Loucy (cell line): ENCODE measurements around the gene OR10K2.

ENCODE experiments used
- H2AFZ ChIP-seq: fragments of 200-600 bp; sonication (generic); 2 replicates; pipeline ENCODE4 v1.6.0; 2016; ENCODE audit warnings: antibody characterized with exemption, mild to moderate bottlenecking, low read length, moderate library complexity
- H3F3A ChIP-seq: fragments of 200-600 bp; 2 replicates; pipeline ENCODE4 v1.6.0; 2016; ENCODE audit warnings: antibody characterized with exemption, low read depth, mild to moderate bottlenecking
- H3K27me3 ChIP-seq: fragments of 200-600 bp; sonication (generic); 2 replicates; pipeline ENCODE4 v1.6.1; 2014; ENCODE audit warnings: low read length, mild to moderate bottlenecking; ENCODE audit not compliant: insufficient read depth, poor library complexity, severe bottlenecking
- H3K36me3 ChIP-seq: fragments of 200-600 bp; sonication (generic); 2 replicates; pipeline ENCODE4 v1.6.1; 2016; ENCODE audit warnings: low read length; ENCODE audit not compliant: insufficient read depth
- H3K4me1 ChIP-seq: fragments of 200-600 bp; sonication (generic); 2 replicates; pipeline ENCODE4 v1.5.1; 2014; ENCODE audit warnings: low read length, mild to moderate bottlenecking; ENCODE audit not compliant: insufficient read depth, poor library complexity, severe bottlenecking
- H3K4me2 ChIP-seq: fragments of 200-600 bp; sonication (generic); 2 replicates; pipeline ENCODE4 v1.6.0; 2014; ENCODE audit warnings: antibody characterized with exemption, low read length, low read depth, mild to moderate bottlenecking; ENCODE audit not compliant: poor library complexity, severe bottlenecking
- H3K4me3 ChIP-seq: fragments of 200-600 bp; sonication (generic); 2 replicates; pipeline ENCODE4 v1.5.1; 2014; ENCODE audit warnings: low read length, mild to moderate bottlenecking, mixed read lengths; ENCODE audit not compliant: poor library complexity, severe bottlenecking
- H3K79me2 ChIP-seq: fragments of 200-600 bp; sonication (generic); 2 replicates; pipeline ENCODE4 v1.6.1; 2014; ENCODE audit warnings: low read length; ENCODE audit not compliant: insufficient read depth
- H3K9ac ChIP-seq: fragments of 200-600 bp; sonication (generic); 2 replicates; pipeline ENCODE4 v1.6.0; 2014; ENCODE audit warnings: mild to moderate bottlenecking, low read depth, low read length, moderate library complexity; ENCODE audit not compliant: poor library complexity, severe bottlenecking
- H3K9me2 ChIP-seq: fragments of 200-600 bp; sonication (generic); replicated peaks from 2 replicates; pipeline ENCODE4 v1.6.1; 2016; ENCODE audit warnings: low read depth, low read length, mixed read lengths
- H3K9me3 ChIP-seq: fragments of 200-600 bp; sonication (generic); 2 replicates; pipeline ENCODE4 v1.6.1; 2014; ENCODE audit warnings: mild to moderate bottlenecking, antibody characterized with exemption, low read length, low read depth; ENCODE audit not compliant: insufficient read depth
- H4K20me1 ChIP-seq: fragments of 200-600 bp; sonication (generic); 2 replicates; pipeline ENCODE4 v1.6.0; 2014; ENCODE audit warnings: antibody characterized with exemption, low read length, mild to moderate bottlenecking; ENCODE audit not compliant: insufficient read depth, poor library complexity, severe bottlenecking
- EZH2phosphoT487 ChIP-seq: fragments of 200-600 bp; IDR thresholded peaks from 2 replicates; pipeline ENCODE4 v1.6.1; 2018; ENCODE audit warnings: antibody characterized with exemption, mild to moderate bottlenecking, moderate library complexity, borderline replicate concordance
- TF ChIP-seq, protein P1 (sequence below): fragments of 200-600 bp; sonication (generic); conservative IDR thresholded peaks from 2 replicates; pipeline ENCODE4 v1.5.1; 2014; ENCODE audit warnings: mild to moderate bottlenecking, antibody characterized with exemption, low read length

Gene OR10K2

DNA sequence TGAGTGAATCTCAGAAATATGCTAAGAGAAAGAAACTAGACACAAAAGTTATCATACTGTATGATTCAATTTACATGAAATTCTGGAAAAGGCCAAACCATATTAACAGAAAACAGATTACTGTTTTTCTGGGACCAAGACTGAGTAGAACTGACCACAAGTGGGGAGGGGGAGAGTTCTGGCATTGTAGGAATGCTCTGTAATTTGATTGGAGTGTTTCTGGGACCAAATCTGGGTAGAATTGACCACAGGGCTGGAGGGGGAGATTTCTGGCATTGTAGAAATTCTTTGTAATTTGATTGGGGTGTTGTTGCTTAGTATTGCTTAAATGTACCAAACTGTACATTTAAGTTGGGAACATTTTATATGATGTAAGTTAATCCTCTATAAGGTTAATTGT lies 32.2 kb upstream of the OR10K2 start:
- H2AFZ ChIP-seq, result no peak overlapping the region
- no peak overlapping the region for H3K4me3 ChIP-seq
- no peak overlapping the region for H3K9ac ChIP-seq
- H3K9me2 ChIP-seq, result no peaks in the 10 kb centered on the region
- no peak overlapping the region for H3K4me2 ChIP-seq
- H3K36me3 ChIP-seq, result no peaks in the 10 kb centered on the region
- H3F3A ChIP-seq, result no peaks in the 10 kb centered on the region
- H4K20me1 ChIP-seq, result no peaks in the 10 kb centered on the region
- TF ChIP-seq, protein P1, sequence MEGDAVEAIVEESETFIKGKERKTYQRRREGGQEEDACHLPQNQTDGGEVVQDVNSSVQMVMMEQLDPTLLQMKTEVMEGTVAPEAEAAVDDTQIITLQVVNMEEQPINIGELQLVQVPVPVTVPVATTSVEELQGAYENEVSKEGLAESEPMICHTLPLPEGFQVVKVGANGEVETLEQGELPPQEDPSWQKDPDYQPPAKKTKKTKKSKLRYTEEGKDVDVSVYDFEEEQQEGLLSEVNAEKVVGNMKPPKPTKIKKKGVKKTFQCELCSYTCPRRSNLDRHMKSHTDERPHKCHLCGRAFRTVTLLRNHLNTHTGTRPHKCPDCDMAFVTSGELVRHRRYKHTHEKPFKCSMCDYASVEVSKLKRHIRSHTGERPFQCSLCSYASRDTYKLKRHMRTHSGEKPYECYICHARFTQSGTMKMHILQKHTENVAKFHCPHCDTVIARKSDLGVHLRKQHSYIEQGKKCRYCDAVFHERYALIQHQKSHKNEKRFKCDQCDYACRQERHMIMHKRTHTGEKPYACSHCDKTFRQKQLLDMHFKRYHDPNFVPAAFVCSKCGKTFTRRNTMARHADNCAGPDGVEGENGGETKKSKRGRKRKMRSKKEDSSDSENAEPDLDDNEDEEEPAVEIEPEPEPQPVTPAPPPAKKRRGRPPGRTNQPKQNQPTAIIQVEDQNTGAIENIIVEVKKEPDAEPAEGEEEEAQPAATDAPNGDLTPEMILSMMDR, result no peak
- no peak for TF ChIP-seq EZH2phosphoT487
- H3K27me3 ChIP-seq, result peaks cover 6% of the 10 kb centered on the region
- H3K4me1 ChIP-seq, result no peaks in the 10 kb centered on the region
- no peaks in the 10 kb centered on the region for H3K79me2 ChIP-seq
- no peaks in the 10 kb centered on the region for H3K9me3 ChIP-seq

DNA sequence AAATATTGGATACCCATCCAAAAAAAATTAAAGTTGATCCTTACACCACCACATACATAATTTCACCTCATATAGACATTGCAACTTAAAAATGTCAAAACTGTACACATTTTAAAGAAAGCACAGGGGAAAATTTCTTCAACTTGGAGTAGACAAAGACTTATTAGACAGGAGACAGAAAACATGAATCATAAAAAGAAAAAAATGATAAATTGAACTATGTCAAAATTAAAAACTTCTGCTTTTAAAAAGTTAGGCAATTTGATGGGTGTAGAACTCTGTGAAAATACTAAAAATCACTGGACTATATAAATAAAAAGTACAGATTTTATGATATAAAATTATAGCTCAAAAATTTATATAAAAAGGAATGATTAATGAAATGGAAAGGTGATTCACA lies 31.2 kb upstream of the OR10K2 start:
- Histone ChIP-seq H3K36me3 (no peaks in the 10 kb centered on the region), H3K79me2 (no peaks in the 10 kb centered on the region), H3K4me1 (no peaks in the 10 kb centered on the region), H3F3A (no peaks in the 10 kb centered on the region), H3K9ac (no peak overlapping the region), H3K4me3 (no peak overlapping the region), H3K9me2 (no peaks in the 10 kb centered on the region), H2AFZ (no peak overlapping the region), H4K20me1 (no peaks in the 10 kb centered on the region), H3K4me2 (no peak overlapping the region), H3K27me3 (peaks cover 6% of the 10 kb centered on the region), H3K9me3 (no peaks in the 10 kb centered on the region)
- no peak for TF ChIP-seq EZH2phosphoT487
- TF ChIP-seq, protein P1, result no peak

DNA sequence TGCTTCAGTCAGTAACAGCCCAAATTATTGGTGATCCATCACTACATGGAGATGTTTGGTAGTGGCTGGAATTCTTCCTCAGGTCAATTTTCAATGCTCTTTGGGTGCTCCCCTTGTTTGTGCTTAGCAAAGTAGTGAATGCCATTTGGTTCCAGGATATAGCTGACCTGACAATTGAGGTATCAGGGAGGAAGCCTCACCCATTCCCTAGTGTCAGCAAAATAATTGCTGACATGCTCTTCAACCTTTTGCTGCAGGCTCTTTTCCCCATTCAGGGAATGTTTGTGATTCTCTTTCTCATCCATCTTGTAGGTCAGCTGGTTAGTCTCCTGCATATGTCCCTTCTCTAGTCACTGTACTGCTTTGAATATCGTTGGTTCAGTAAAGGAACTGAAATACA lies 28.5 kb upstream of the OR10K2 start:
- Histone ChIP-seq H2AFZ (no peak overlapping the region), H3K4me2 (no peak overlapping the region), H3F3A (no peaks in the 10 kb centered on the region), H3K9me3 (no peaks in the 10 kb centered on the region), H4K20me1 (no peaks in the 10 kb centered on the region), H3K36me3 (no peaks in the 10 kb centered on the region), H3K27me3 (peaks cover 6% of the 10 kb centered on the region), H3K9ac (no peak overlapping the region), H3K9me2 (no peaks in the 10 kb centered on the region), H3K79me2 (no peaks in the 10 kb centered on the region), H3K4me3 (no peak overlapping the region), H3K4me1 (no peaks in the 10 kb centered on the region)
- TF ChIP-seq EZH2phosphoT487, result no peak
- TF ChIP-seq, protein P1, result no peak
